Cardiac muscle cell (in vitro differentiated cells and primary cell): Measurements from ENCODE around the gene SEC14L3. TPM values are rescaled to one million over a fixed set of nuclear protein-coding genes. Genes with fewer than 3 reads are reported as not detected.
A peak's percentile ranks its signal among the peaks of the same experiment; 100 is the strongest.

Experiments
- DNase-seq, 2 donors: peaks; one replicate each; pipeline versions ENCODE4 v3.0.0 to v3.0.0-alpha.2; 2010 to 2017; ENCODE audit warnings: low read depth in 1 of 2, low spot score in 1 of 2
- H3K27ac ChIP-seq: fragments of 200-600 bp; sonication (generic); 2 replicates; pipeline ENCODE4 v1.5.1; 2016
- H3K27me3 ChIP-seq: fragments of 200-600 bp; sonication (generic); 2 replicates; pipeline ENCODE4 v1.6.0; 2016; ENCODE audit warnings: control low read depth
- H3K36me3 ChIP-seq: fragments of 200-600 bp; sonication (generic); 2 replicates; pipeline ENCODE4 v1.5.1; 2016; ENCODE audit warnings: control low read depth
- H3K4me1 ChIP-seq: fragments of 200-600 bp; sonication (generic); 2 replicates; pipeline ENCODE4 v1.8.1; 2017; ENCODE audit warnings: low read depth, mild to moderate bottlenecking, mixed run types
- H3K4me3 ChIP-seq: fragments of 200-600 bp; sonication (generic); 2 replicates; pipeline ENCODE4 v1.5.1; 2016; ENCODE audit warnings: mild to moderate bottlenecking
- H3K9me3 ChIP-seq: fragments of 200-600 bp; sonication (generic); 2 replicates; pipeline ENCODE4 v1.5.1; 2017; ENCODE audit warnings: low read depth, mild to moderate bottlenecking, control low read depth
- CTCF ChIP-seq: IDR thresholded peaks from 2 replicates; pipeline ENCODE4 v1.5.1; 2012; ENCODE audit warnings: low read depth, mild to moderate bottlenecking, low read length
- polyA plus RNA-seq: library from polyadenylated mRNA; unstranded; fragments of >200 nt; fragmentation: Nextera tagmentation; extraction: Ambion mirVana; gene quantifications from 2 replicates; pipeline ENCODE4 v1.2.1, GENCODE V29; 2016
- total RNA-seq: library from RNA; depleted of rRNA; stranded (reverse); fragments of >200 nt; gene quantifications from 2 replicates; pipeline ENCODE4 v1.2.3, GENCODE V29; 2016

Gene SEC14L3
- total and polyA plus RNA-seq, 2 experiments from 2014 or later, result not detected

- Histone ChIP-seq H3K4me1 (no peaks in the 10 kb centered on the region), H3K27me3 (no peaks in the 10 kb centered on the region), H3K36me3 (no peaks in the 10 kb centered on the region), H3K9me3 (no peaks in the 10 kb centered on the region), H3K4me3 (no peak overlapping the region), H3K27ac (no peak overlapping the region)
- TF ChIP-seq CTCF, result no peak
- no peak for DNase-seq
These were observed 14.9 kb upstream of the SEC14L3 start for GRCh38 chr22:30486661-30487115.

GRCh38 chr22:30486118-30486517, 14.3 kb upstream of the SEC14L3 start:
- no peak for TF ChIP-seq CTCF
- no peaks in the 10 kb centered on the region for H3K9me3 ChIP-seq

GRCh38 chr22:30485362-30485988, 13.7 kb upstream of the SEC14L3 start:
- Histone ChIP-seq H3K27me3 (no peaks in the 10 kb centered on the region), H3K9me3 (no peaks in the 10 kb centered on the region), H3K36me3 (no peaks in the 10 kb centered on the region), H3K4me1 (no peaks in the 10 kb centered on the region), H3K4me3 (no peak overlapping the region), H3K27ac (no peak overlapping the region)
- DNase-seq, result peak; percentile 64 to 65
- TF ChIP-seq CTCF, result peak; percentile 83

More at GRCh38 chr22:30486118-30486517, 14.3 kb upstream of the SEC14L3 start:
- Histone ChIP-seq H3K4me1 (no peaks in the 10 kb centered on the region), H3K27ac (no peak overlapping the region), H3K27me3 (no peaks in the 10 kb centered on the region), H3K4me3 (no peak overlapping the region), H3K36me3 (no peaks in the 10 kb centered on the region)
- DNase-seq, result no peak

- peak in 1 of 2 donors; percentile 38 for DNase-seq
- no peak overlapping the region for H3K27ac ChIP-seq
- H3K9me3 ChIP-seq, result no peaks in the 10 kb centered on the region
- no peak for TF ChIP-seq CTCF
- H3K27me3 ChIP-seq, result no peaks in the 10 kb centered on the region
- no peak overlapping the region for H3K4me3 ChIP-seq
- no peaks in the 10 kb centered on the region for H3K4me1 ChIP-seq
- no peaks in the 10 kb centered on the region for H3K36me3 ChIP-seq
These were observed 11.4 kb upstream of the SEC14L3 start for GRCh38 chr22:30483169-30483568.

- Histone ChIP-seq H3K36me3 (no peaks in the 10 kb centered on the region), H3K4me3 (no peak overlapping the region), H3K27me3 (no peaks in the 10 kb centered on the region), H3K4me1 (no peaks in the 10 kb centered on the region), H3K9me3 (no peaks in the 10 kb centered on the region), H3K27ac (no peak overlapping the region)
- no peak for TF ChIP-seq CTCF
- peak in 1 of 2 donors; percentile 11 for DNase-seq
These were observed 9.9 kb upstream of the SEC14L3 start for GRCh38 chr22:30481711-30482110.

- Histone ChIP-seq H3K27me3 (no peaks in the 10 kb centered on the region), H3K4me1 (no peaks in the 10 kb centered on the region), H3K27ac (no peak overlapping the region), H3K36me3 (no peaks in the 10 kb centered on the region), H3K9me3 (no peaks in the 10 kb centered on the region), H3K4me3 (no peak overlapping the region)
- TF ChIP-seq CTCF, result no peak
- no peak for DNase-seq
These were observed 8.2 kb upstream of the SEC14L3 start for GRCh38 chr22:30479981-30480380.
